Stomach (tissue), 9 donors: ENCODE data around the gene TMEM141. TPM values are rescaled to one million over a fixed set of nuclear protein-coding genes. Genes with fewer than 3 reads are reported as not detected.

Experiments
- DNase-seq, 2 donors: peaks; one replicate each; pipeline versions ENCODE4 v3.0.0 to v3.0.0-alpha.2; 2013 to 2019
- H3K27ac ChIP-seq, 5 donors: fragments of 200-600 bp in 4 of 5; sonication (generic) in 4 of 5; one replicate each; pipeline ENCODE4 v1.5.1; 2013 to 2019; ENCODE audit warnings: mild to moderate bottlenecking in 1 of 5, moderate library complexity in 1 of 5
- H3K27me3 ChIP-seq, 3 donors: fragments of 200-600 bp; sonication (generic); one replicate each; pipeline ENCODE4 v1.5.1; 2017 to 2019; ENCODE audit warnings: mixed run types in 1 of 3
- H3K36me3 ChIP-seq, 4 donors: fragments of 200-600 bp; sonication (generic); 1 replicate in 3 of 4; 2 replicates in 1 of 4; pipeline ENCODE4 v1.5.1; 2016 to 2019
- H3K4me1 ChIP-seq, 4 donors: fragments of 200-600 bp; sonication (generic); one replicate each; pipeline ENCODE4 v1.5.1; 2016 to 2019
- H3K4me3 ChIP-seq, 4 donors: fragments of 200-600 bp; sonication (generic) in 3 of 4; one replicate each; pipeline ENCODE4 v1.5.1; 2016 to 2019; ENCODE audit warnings: mild to moderate bottlenecking in 1 of 4
- H3K9me3 ChIP-seq, 4 donors: fragments of 200-600 bp; sonication (generic); one replicate each; pipeline ENCODE4 v1.5.1; 2016 to 2019
- CTCF ChIP-seq, 7 experiments: fragments of 450-650 bp in 4 of 7; fragments of 200-600 bp in 3 of 7; sonication (generic) in 3 of 7; IDR thresholded peaks; one replicate each; pipeline ENCODE4 v1.5.1; 2016 to 2019; ENCODE audit warnings: antibody characterized with exemption in 7 of 7, control low read depth in 2 of 7, mild to moderate bottlenecking in 1 of 7
- EP300 ChIP-seq: sonication (generic); formaldehyde crosslinking; IDR thresholded peaks from one replicate; pipeline ENCODE4 v1.6.1; 2017; ENCODE audit warnings: antibody characterized with exemption
- POLR2A ChIP-seq, 4 donors: fragments of 450-650 bp; IDR thresholded peaks; one replicate each; pipeline ENCODE4 v1.6.1; 2016; ENCODE audit warnings: antibody characterized with exemption in 4 of 4, control low read depth in 2 of 4, mild to moderate bottlenecking in 1 of 4, moderate library complexity in 1 of 4
- POLR2AphosphoS5 ChIP-seq, 3 donors: sonication (generic); formaldehyde crosslinking; IDR thresholded peaks; one replicate each; pipeline ENCODE4 v1.6.1; 2016; ENCODE audit warnings: antibody characterized with exemption in 3 of 3
- WGBS, 5 donors: extraction: QIAGEN DNeasy Blood & Tissue Kit in 3 of 5; methylation state at CpG; one replicate each; pipeline versions ENCODE4 v1.1.5 to v1.1.7; 2013 to 2018; 5-methylcytosine and 5-hydroxymethylcytosine counted together
- intact Hi-C: fragments of 100-400 bp; cut with DNase I; formaldehyde crosslinking; loops from one replicate; pipeline ENCODE4 v1.15.1; 2023; ENCODE audit warnings: low total_unique reads
- polyA plus RNA-seq, 3 donors: library from polyadenylated mRNA; stranded (reverse); fragments of 200-250 nt; gene quantifications; one replicate each; pipeline ENCODE4 v1.2.3, GENCODE V29; 2013
- total RNA-seq, 5 donors: library from RNA; depleted of rRNA; stranded (reverse); fragments of >200 nt; gene quantifications; one replicate each; pipeline versions ENCODE4 v1.1.0 to v1.2.3, GENCODE V29; 2014 to 2016
- donor health status: healthy with polysubstance abuse.
- donor health status: Bipolar disorder and iron deficiency.
- donor health status: healthy.

Gene TMEM141
- total and polyA plus RNA-seq, 8 donors = 11.1 to 219 (median 103) TPM

- intact Hi-C loops = no loop called here
- no peaks in the 10 kb centered on the region for H3K36me3 ChIP-seq
- H3K4me1 ChIP-seq = peaks cover 0 to 4% (median 4%) of the 10 kb centered on the region in 4 donors
- 5 to 14% (median 10%) methylated on average over 14 to 16 of the region's 16 CpGs for WGBS, 5 donors
- no peak overlapping the region for H3K4me3 ChIP-seq
- H3K9me3 ChIP-seq = peaks cover 0 to 7% (median 6%) of the 10 kb centered on the region in 4 donors
- H3K27ac ChIP-seq = no peak overlapping the region
- peaks cover 0 to 36% (median 0%) of the 10 kb centered on the region in 3 donors for H3K27me3 ChIP-seq
- DNase-seq = peak in 1 of 2 donors; percentile 64
- TF ChIP-seq CTCF (IDR thresholded peaks at IDR 0.05) (peak in 4 of 7 experiments; percentile 24 to 58 (median 46)), EP300 (no peak)
Observed at GRCh38 chr9:136769710-136770191, 21.4 kb upstream of the TMEM141 start.

GRCh38 chr9:136771907-136772415 is 19.2 kb upstream of the TMEM141 start:
- H3K4me3 ChIP-seq = no peak overlapping the region
- H3K27me3 ChIP-seq = peaks cover 0 to 24% (median 0%) of the 10 kb centered on the region in 3 donors
- intact Hi-C loops = no loop called here
- H3K4me1 ChIP-seq = peaks cover 0 to 4% (median 2%) of the 10 kb centered on the region in 4 donors
- H3K9me3 ChIP-seq = peaks cover 0 to 7% (median 6%) of the 10 kb centered on the region in 4 donors
- WGBS, 5 donors = 65 to 79% (median 68%) methylated on average over 3 of the region's 3 CpGs
- TF ChIP-seq POLR2A (IDR thresholded peaks at IDR 0.05) = no peak
- no peak for DNase-seq
- H3K27ac ChIP-seq = no peak overlapping the region
- H3K36me3 ChIP-seq = no peaks in the 10 kb centered on the region

- peak in 1 of 2 donors; percentile 28 for DNase-seq
Observed at GRCh38 chr9:136773386-136774044, 17.6 kb upstream of the TMEM141 start.

GRCh38 chr9:136774416-136775045 is 16.6 kb upstream of the TMEM141 start:
- H3K27me3 ChIP-seq = peaks cover 0 to 3% (median 0%) of the 10 kb centered on the region in 3 donors
- no peak for DNase-seq
- intact Hi-C loops = no loop called here
- peaks cover 0 to 5% (median 4%) of the 10 kb centered on the region in 4 donors for H3K4me1 ChIP-seq
- WGBS, 5 donors = 86 to 93% (median 89%) methylated on average over 11 to 12 of the region's 12 CpGs
- no peak overlapping the region for H3K4me3 ChIP-seq
- H3K36me3 ChIP-seq = no peaks in the 10 kb centered on the region
- H3K9me3 ChIP-seq = peaks cover 0 to 7% (median 6%) of the 10 kb centered on the region in 4 donors
- TF ChIP-seq CTCF (IDR thresholded peaks at IDR 0.05) (no peak), POLR2AphosphoS5 (IDR thresholded peaks at IDR 0.05) (no peak), EP300 (no peak), POLR2A (IDR thresholded peaks at IDR 0.05) (no peak)
- H3K27ac ChIP-seq = no peak overlapping the region

More at GRCh38 chr9:136773386-136774044, 17.6 kb upstream of the TMEM141 start:
- H3K36me3 ChIP-seq = no peaks in the 10 kb centered on the region
- intact Hi-C loops = no loop called here
- H3K4me3 ChIP-seq = no peak overlapping the region
- H3K27ac ChIP-seq = no peak overlapping the region
- TF ChIP-seq POLR2A (IDR thresholded peaks at IDR 0.05) = no peak
- TF ChIP-seq POLR2AphosphoS5 (IDR thresholded peaks at IDR 0.05) = no peak
- TF ChIP-seq CTCF (IDR thresholded peaks at IDR 0.05) = no peak
- no peak for TF ChIP-seq EP300
- peaks cover 0 to 5% (median 4%) of the 10 kb centered on the region in 4 donors for H3K4me1 ChIP-seq
- peaks cover 0 to 7% (median 6%) of the 10 kb centered on the region in 4 donors for H3K9me3 ChIP-seq
- H3K27me3 ChIP-seq = peaks cover 0 to 9% (median 0%) of the 10 kb centered on the region in 3 donors
- 79 to 86% (median 81%) methylated on average over 5 to 7 of the region's 7 CpGs for WGBS, 5 donors
